Measurements from ENCODE around the gene HGS. TPM values are rescaled to one million over a fixed set of nuclear protein-coding genes. Genes with fewer than 3 reads are reported as not detected.

Gene HGS
- total RNA-seq, 1 donor from 2014 or later = 215 TPM

DNA sequence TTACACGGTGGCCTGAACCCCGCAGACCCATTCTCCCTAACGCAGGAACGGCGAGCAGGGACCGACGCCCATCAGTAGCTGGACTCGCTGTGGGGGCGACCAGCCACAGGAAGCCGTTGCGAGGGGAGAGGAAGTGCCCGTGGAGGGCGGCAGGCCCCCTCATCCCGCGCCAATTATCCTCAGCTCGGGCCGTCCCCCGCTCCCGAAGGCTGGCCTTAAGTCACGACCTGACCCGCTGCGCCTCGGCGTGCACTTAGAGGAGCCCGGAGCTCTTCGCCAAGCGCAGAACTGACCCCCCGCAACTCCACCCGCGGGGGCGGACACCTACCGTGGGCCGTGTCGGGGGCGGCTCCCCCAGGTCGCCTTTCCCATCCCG, 615 bp upstream of the HGS start:
- DNase-seq (ENCODE audit: low read depth) = no peak
- H3K27me3 ChIP-seq (ENCODE audit: control insufficient read depth, insufficient read depth, low read length) = no peaks in the 10 kb centered on the region
- H3K4me3 ChIP-seq (ENCODE audit: low read depth, low read length) = peak overlapping the region; percentile 96
- TF ChIP-seq, protein P1, sequence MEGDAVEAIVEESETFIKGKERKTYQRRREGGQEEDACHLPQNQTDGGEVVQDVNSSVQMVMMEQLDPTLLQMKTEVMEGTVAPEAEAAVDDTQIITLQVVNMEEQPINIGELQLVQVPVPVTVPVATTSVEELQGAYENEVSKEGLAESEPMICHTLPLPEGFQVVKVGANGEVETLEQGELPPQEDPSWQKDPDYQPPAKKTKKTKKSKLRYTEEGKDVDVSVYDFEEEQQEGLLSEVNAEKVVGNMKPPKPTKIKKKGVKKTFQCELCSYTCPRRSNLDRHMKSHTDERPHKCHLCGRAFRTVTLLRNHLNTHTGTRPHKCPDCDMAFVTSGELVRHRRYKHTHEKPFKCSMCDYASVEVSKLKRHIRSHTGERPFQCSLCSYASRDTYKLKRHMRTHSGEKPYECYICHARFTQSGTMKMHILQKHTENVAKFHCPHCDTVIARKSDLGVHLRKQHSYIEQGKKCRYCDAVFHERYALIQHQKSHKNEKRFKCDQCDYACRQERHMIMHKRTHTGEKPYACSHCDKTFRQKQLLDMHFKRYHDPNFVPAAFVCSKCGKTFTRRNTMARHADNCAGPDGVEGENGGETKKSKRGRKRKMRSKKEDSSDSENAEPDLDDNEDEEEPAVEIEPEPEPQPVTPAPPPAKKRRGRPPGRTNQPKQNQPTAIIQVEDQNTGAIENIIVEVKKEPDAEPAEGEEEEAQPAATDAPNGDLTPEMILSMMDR (IDR thresholded peaks at IDR 0.05; ENCODE audit: insufficient read depth, low read length, poor library complexity, severe bottlenecking) = no peak
- peaks cover 2% of the 10 kb centered on the region for H3K36me3 ChIP-seq (ENCODE audit: control insufficient read depth, insufficient read depth, low read length)

DNA sequence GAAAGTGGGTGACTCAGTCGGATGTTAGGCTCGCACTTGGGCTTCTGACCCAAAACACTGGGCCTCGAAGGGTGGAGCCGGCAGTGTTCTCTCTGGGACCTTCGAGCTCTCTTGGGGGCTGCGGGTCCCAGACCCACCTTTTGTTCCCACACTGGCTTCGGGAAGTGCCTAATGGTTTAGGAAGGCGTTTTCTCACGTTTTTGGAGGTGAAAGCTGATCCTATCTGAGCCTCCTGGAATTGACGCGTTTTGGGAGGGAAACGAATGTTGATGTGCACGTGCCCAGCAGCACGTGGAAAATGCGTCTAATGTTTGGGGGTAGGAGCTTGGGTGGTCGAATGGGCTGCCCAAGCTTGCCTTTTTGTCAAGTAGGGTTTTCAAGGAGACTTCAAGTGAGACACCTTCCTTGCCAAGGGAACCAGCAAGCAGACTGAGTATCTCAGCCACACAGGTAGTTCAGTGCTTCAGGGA, 666 bp downstream of the HGS start:
- peak overlapping the region; percentile 96 for H3K4me3 ChIP-seq (ENCODE audit: low read depth, low read length)
- TF ChIP-seq, protein P1 (IDR thresholded peaks at IDR 0.05; ENCODE audit: insufficient read depth, low read length, poor library complexity, severe bottlenecking) = no peak
- peak; percentile 44 for DNase-seq (ENCODE audit: low read depth)
- H3K27me3 ChIP-seq (ENCODE audit: control insufficient read depth, insufficient read depth, low read length) = no peaks in the 10 kb centered on the region
- peaks cover 2% of the 10 kb centered on the region for H3K36me3 ChIP-seq (ENCODE audit: control insufficient read depth, insufficient read depth, low read length)

DNA sequence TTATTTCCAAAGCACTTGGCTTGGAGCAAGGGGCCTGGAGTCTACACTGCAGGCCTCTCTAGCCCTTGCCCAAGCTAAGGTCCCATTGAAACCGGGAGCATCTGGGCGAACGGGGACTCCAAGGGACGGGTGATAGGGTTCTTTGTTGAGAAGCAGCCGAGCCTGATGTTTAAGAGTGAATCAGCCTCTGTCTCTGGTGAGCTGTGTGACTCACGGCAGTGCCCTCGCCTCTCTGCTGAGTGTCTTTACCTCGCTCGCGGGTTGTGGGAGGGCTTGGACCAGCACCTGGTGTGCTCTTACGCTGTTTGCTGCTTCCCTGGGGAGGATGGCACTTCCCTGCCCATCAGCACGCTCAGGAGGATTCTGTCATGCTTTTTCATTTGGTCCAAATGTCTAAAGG, 1.3 kb downstream of the HGS start:
- Histone ChIP-seq H3K36me3 (ENCODE audit: control insufficient read depth, insufficient read depth, low read length) (peaks cover 2% of the 10 kb centered on the region), H3K4me3 (ENCODE audit: low read depth, low read length) (peak overlapping the region; percentile 96), H3K27me3 (ENCODE audit: control insufficient read depth, insufficient read depth, low read length) (no peaks in the 10 kb centered on the region)
- TF ChIP-seq, protein P1 (IDR thresholded peaks at IDR 0.05; ENCODE audit: insufficient read depth, low read length, poor library complexity, severe bottlenecking) = no peak
- peak; percentile 70 for DNase-seq (ENCODE audit: low read depth)

DNA sequence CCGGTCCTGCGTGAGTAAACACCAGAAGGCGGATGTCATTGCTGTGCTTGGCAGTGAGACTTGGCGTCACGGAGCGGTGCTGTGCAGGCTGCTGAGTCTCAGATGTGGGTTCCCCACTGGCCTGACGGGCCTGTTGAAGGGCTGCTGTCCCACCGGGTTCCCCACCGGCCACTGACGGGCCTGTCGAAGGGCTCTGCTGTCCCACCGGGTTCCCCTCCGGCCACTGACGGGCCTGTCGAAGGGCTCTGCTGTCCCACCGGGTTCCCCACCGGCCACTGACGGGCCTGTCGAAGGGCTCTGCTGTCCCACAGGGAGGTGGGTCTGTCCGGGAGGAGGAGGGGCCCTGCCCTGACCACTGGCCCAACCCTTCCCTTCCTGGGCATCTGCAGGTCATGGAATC, 2.8 kb downstream of the HGS start:
- TF ChIP-seq, protein P1 (IDR thresholded peaks at IDR 0.05; ENCODE audit: insufficient read depth, low read length, poor library complexity, severe bottlenecking) = no peak
- no peak for DNase-seq (ENCODE audit: low read depth)
- no peak overlapping the region for H3K4me3 ChIP-seq (ENCODE audit: low read depth, low read length)
- peaks cover 4% of the 10 kb centered on the region for H3K36me3 ChIP-seq (ENCODE audit: control insufficient read depth, insufficient read depth, low read length)
- no peaks in the 10 kb centered on the region for H3K27me3 ChIP-seq (ENCODE audit: control insufficient read depth, insufficient read depth, low read length)

DNA sequence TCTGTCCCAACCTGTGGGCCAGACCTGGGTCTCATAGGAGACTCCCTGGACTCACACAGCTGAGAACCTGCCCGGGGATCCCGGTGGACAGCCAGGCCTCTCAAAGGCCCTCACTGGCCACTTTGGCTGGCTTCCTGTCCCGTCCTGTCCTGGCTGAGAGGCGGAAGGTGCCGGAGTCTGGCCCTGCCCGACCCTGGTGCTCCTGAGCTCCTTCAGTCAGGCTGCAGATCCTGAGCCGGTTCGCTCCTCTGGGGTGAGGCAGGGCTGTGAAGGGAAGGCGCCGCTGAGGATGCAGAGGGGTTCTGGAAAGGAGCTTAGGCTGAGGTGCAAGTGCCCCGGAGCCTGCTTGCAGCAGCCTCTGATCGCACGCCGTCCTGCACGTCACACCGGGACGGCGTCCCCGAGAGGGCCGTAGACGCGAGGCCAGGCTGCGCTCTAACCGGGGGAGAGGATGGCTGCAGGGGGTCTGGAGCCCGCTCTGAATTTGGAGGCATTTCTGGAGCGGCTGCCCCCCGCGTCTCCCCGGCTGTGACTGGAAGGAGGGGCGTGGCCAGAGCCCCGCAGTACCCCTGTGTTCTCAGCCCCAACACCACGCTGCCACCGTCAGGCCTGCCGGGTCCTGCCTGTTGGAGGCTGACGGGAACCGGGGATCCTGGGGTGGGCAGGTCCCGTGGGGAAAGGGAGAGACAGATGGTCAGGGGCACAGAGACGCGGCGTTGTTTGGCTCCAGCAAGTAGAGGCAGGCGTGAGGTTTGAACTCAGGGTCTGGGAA, 4.1 kb downstream of the HGS start:
- TF ChIP-seq, protein P1 (IDR thresholded peaks at IDR 0.05; ENCODE audit: insufficient read depth, low read length, poor library complexity, severe bottlenecking) = no peak
- DNase-seq (ENCODE audit: low read depth) = no peak
- H3K27me3 ChIP-seq (ENCODE audit: control insufficient read depth, insufficient read depth, low read length) = no peaks in the 10 kb centered on the region
- H3K36me3 ChIP-seq (ENCODE audit: control insufficient read depth, insufficient read depth, low read length) = peaks cover 4% of the 10 kb centered on the region
- H3K4me3 ChIP-seq (ENCODE audit: low read depth, low read length) = no peak overlapping the region

DNA sequence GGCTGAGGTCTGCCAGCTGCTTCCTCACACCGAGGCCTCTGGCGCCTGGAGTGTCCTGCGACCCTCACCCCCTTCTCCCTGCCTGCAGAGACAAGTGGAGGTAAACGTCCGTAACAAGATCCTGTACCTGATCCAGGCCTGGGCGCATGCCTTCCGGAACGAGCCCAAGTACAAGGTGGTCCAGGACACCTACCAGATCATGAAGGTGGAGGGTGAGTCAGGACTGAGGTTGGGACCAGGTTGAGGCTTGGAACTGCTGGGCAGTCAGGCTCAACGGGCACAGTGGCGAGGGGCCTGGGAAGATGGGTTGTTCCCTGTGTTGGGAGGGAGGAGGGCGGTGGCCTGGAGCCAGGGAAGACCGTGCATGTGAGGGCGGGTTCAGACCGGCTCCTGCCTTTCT, 4.8 kb downstream of the HGS start:
- H3K4me3 ChIP-seq (ENCODE audit: low read depth, low read length) = no peak overlapping the region
- TF ChIP-seq, protein P1 (IDR thresholded peaks at IDR 0.05; ENCODE audit: insufficient read depth, low read length, poor library complexity, severe bottlenecking) = no peak
- H3K36me3 ChIP-seq (ENCODE audit: control insufficient read depth, insufficient read depth, low read length) = peaks cover 4% of the 10 kb centered on the region
- no peak for DNase-seq (ENCODE audit: low read depth)
- H3K27me3 ChIP-seq (ENCODE audit: control insufficient read depth, insufficient read depth, low read length) = no peaks in the 10 kb centered on the region

Data from kidney epithelial cell (primary cell).